WTC11 (cell line): ENCODE measurements around the gene GTPBP6.

ENCODE experiments used
- ATF3 ChIP-seq: sonication (generic); formaldehyde crosslinking; conservative IDR thresholded peaks from 2 replicates; pipeline ENCODE4 v1.8.1; 2022; ENCODE audit warnings: mild to moderate bottlenecking, missing genetic modification reagents
- CBFB ChIP-seq: sonication (generic); formaldehyde crosslinking; IDR thresholded peaks from 2 replicates; pipeline ENCODE4 v1.8.1; 2022; ENCODE audit warnings: mild to moderate bottlenecking, low read depth, missing genetic modification reagents
- ETV6 ChIP-seq: sonication (generic); formaldehyde crosslinking; IDR thresholded peaks from 2 replicates; pipeline ENCODE4 v1.8.1; 2022; ENCODE audit warnings: mild to moderate bottlenecking, missing genetic modification reagents
- KAT7 ChIP-seq: sonication (generic); formaldehyde crosslinking; IDR thresholded peaks from 2 replicates; pipeline ENCODE4 v1.8.1; 2023; ENCODE audit warnings: missing genetic modification reagents, mild to moderate bottlenecking, borderline replicate concordance
- NFE2L1 ChIP-seq: sonication (generic); formaldehyde crosslinking; IDR thresholded peaks from 2 replicates; pipeline ENCODE4 v1.8.1; 2023; ENCODE audit warnings: missing genetic modification reagents
- NR3C1 ChIP-seq: sonication (generic); formaldehyde crosslinking; conservative IDR thresholded peaks from 2 replicates; pipeline ENCODE4 v1.8.1; 2023; ENCODE audit warnings: low read depth, mild to moderate bottlenecking, missing genetic modification reagents
- ZBTB43 ChIP-seq: sonication (generic); formaldehyde crosslinking; IDR thresholded peaks from 2 replicates; pipeline ENCODE4 v1.8.1; 2023; ENCODE audit warnings: mild to moderate bottlenecking, missing genetic modification reagents
- ZNF423 ChIP-seq: fragments of 250-450 bp; sonication (Bioruptor Pico); IDR thresholded peaks from 2 replicates; pipeline ENCODE4 v2.1.2; 2022; ENCODE audit warnings: mild to moderate bottlenecking, moderate library complexity
- TF ChIP-seq, protein P1 (sequence below): fragments of 250-450 bp; sonication (Bioruptor Pico); IDR thresholded peaks from 2 replicates; pipeline ENCODE4 v1.9.0; 2021; ENCODE audit warnings: mild to moderate bottlenecking
- TF ChIP-seq, protein P2 (sequence below): fragments of 200-600 bp; IDR thresholded peaks from 2 replicates; pipeline ENCODE4 v1.8.0; 2022; ENCODE audit warnings: antibody characterized with exemption
- TF ChIP-seq, protein P3 (sequence below): sonication (generic); formaldehyde crosslinking; IDR thresholded peaks from 2 replicates; pipeline ENCODE4 v1.8.0; 2022; ENCODE audit warnings: mild to moderate bottlenecking, missing genetic modification reagents

DNA sequence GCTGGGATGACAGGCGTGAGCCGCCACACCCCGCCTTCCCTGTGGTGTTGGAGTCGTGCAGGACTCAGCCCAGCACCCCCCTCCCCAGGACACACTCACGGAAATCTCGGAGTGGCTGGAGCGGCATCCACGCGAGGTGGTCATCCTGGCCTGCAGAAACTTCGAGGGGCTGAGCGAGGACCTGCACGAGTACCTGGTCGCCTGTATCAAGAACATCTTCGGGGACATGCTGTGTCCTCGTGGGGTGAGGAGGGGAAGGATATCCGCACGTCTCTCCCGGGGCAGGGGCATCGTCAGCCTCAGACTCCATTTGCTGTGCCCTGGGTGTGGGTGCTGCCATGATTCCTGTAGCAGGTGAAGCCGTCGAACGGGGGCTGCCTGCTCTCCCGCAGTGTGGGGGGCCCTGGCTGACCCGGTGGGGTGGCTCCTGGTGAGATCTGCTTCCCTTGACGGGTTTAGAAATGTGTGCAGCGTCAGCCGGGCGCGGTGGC, 27.1 kb downstream of the GTPBP6 start:
- TF ChIP-seq KAT7 (CRISPR knock-in tag) (no peak), NR3C1 (CRISPR knock-in tag) (no peak), ZBTB43 (CRISPR knock-in tag) (no peak), ATF3 (CRISPR knock-in tag) (no peak), ZNF423 (CRISPR knock-in tag) (no peak), NFE2L1 (CRISPR knock-in tag) (no peak), ETV6 (no peak), CBFB (no peak)
- TF ChIP-seq, protein P1, sequence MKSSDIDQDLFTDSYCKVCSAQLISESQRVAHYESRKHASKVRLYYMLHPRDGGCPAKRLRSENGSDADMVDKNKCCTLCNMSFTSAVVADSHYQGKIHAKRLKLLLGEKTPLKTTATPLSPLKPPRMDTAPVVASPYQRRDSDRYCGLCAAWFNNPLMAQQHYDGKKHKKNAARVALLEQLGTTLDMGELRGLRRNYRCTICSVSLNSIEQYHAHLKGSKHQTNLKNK (CRISPR knock-in tag) = no peak
- TF ChIP-seq, protein P2, sequence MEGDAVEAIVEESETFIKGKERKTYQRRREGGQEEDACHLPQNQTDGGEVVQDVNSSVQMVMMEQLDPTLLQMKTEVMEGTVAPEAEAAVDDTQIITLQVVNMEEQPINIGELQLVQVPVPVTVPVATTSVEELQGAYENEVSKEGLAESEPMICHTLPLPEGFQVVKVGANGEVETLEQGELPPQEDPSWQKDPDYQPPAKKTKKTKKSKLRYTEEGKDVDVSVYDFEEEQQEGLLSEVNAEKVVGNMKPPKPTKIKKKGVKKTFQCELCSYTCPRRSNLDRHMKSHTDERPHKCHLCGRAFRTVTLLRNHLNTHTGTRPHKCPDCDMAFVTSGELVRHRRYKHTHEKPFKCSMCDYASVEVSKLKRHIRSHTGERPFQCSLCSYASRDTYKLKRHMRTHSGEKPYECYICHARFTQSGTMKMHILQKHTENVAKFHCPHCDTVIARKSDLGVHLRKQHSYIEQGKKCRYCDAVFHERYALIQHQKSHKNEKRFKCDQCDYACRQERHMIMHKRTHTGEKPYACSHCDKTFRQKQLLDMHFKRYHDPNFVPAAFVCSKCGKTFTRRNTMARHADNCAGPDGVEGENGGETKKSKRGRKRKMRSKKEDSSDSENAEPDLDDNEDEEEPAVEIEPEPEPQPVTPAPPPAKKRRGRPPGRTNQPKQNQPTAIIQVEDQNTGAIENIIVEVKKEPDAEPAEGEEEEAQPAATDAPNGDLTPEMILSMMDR = no peak
- TF ChIP-seq, protein P3, sequence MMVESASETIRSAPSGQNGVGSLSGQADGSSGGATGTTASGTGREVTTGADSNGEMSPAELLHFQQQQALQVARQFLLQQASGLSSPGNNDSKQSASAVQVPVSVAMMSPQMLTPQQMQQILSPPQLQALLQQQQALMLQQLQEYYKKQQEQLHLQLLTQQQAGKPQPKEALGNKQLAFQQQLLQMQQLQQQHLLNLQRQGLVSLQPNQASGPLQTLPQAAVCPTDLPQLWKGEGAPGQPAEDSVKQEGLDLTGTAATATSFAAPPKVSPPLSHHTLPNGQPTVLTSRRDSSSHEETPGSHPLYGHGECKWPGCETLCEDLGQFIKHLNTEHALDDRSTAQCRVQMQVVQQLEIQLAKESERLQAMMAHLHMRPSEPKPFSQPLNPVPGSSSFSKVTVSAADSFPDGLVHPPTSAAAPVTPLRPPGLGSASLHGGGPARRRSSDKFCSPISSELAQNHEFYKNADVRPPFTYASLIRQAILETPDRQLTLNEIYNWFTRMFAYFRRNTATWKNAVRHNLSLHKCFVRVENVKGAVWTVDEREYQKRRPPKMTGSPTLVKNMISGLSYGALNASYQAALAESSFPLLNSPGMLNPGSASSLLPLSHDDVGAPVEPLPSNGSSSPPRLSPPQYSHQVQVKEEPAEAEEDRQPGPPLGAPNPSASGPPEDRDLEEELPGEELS = no peak
